Fibroblast of pulmonary artery (primary cell): ENCODE data around the gene IGF2R.
"Not testable (repeated sequence)": the region's sequence is repeated elsewhere in the genome, so short reads cannot be mapped to it uniquely, and the experiment has no call there.

Experiments used
- DNase-seq: peaks from one replicate; pipeline ENCODE4 v3.0.0-alpha.2; 2010; ENCODE audit warnings: low read depth
- H3K4me3 ChIP-seq: replicated peaks from 2 replicates; pipeline ENCODE4 v1.5.1; 2011; ENCODE audit warnings: low read depth, mild to moderate bottlenecking, control low read depth, low read length, moderate library complexity
- TF ChIP-seq, protein P1 (sequence below): IDR thresholded peaks from 2 replicates; pipeline ENCODE4 v1.5.1; 2011; ENCODE audit warnings: mild to moderate bottlenecking, control low read depth, low read length, inconsistent platforms; ENCODE audit errors: missing control alignments

IGF2R gene

GRCh38 chr6:159996087-159996622 lies 27.3 kb downstream of the IGF2R start:
- H3K4me3 ChIP-seq, result no peak overlapping the region
- DNase-seq, result no peak
- TF ChIP-seq, protein P1, sequence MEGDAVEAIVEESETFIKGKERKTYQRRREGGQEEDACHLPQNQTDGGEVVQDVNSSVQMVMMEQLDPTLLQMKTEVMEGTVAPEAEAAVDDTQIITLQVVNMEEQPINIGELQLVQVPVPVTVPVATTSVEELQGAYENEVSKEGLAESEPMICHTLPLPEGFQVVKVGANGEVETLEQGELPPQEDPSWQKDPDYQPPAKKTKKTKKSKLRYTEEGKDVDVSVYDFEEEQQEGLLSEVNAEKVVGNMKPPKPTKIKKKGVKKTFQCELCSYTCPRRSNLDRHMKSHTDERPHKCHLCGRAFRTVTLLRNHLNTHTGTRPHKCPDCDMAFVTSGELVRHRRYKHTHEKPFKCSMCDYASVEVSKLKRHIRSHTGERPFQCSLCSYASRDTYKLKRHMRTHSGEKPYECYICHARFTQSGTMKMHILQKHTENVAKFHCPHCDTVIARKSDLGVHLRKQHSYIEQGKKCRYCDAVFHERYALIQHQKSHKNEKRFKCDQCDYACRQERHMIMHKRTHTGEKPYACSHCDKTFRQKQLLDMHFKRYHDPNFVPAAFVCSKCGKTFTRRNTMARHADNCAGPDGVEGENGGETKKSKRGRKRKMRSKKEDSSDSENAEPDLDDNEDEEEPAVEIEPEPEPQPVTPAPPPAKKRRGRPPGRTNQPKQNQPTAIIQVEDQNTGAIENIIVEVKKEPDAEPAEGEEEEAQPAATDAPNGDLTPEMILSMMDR, result no peak

- no peak overlapping the region for H3K4me3 ChIP-seq
- TF ChIP-seq, protein P1, result no peak
- DNase-seq, result no peak
Measured at GRCh38 chr6:159996626-159997497, 28.0 kb downstream of the IGF2R start.

DNA sequence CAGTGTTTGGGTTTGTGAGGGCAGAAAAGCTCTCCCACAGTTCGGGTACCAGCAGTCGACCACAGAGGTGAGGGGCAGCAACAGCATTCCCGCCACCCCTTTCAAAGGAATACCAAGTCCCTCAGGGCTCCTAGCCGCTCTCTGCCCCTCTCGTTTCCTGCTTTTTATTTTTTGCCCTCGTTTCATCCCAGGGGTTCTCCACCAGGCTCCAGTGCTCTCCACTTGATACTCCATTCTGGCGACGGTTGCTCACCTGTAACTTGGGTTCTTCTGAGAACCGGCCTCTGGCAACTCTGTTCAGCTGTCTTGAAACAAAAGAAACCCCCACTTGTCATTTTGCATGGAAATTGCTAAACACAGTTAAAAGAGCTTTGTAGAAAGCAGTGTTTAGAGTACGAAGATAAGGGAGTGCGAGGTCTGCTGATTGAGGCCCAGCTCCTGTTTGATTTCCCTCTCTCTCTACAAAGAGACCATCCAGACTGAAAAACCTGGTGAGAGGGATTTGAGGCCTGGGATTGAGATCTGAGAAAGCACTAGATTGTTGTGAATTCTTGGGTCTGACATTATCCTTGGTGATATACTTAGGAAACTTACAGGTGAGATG lies 28.7 kb downstream of the IGF2R start:
- no peak for DNase-seq
- H3K4me3 ChIP-seq, result no peak overlapping the region
- TF ChIP-seq, protein P1, result no peak

GRCh38 chr6:159998538-159998937 lies 29.7 kb downstream of the IGF2R start:
- DNase-seq, result no peak
- TF ChIP-seq, protein P1, result no peak
- no peak overlapping the region for H3K4me3 ChIP-seq

DNA sequence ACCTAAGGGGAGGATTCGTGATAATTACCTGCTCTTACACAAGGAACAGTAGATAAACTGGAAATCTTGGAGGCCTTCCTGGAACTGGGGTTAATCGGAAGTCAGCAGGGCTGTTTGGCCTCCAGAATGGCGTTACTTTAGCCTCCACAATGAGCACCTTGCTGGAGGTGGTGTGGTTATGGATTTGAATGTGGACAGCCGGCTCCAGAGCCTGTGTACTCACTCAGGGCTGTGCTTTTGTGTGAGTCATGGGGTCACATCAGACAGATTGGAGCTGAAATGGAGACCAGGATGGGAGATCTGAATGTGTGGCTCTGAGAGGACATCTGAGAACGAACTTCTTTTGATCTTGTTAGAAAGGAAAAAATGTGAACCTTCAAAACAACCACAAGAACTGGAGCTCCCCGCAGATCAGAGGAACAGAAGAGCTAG lies 30.4 kb downstream of the IGF2R start:
- no peak for DNase-seq

DNA sequence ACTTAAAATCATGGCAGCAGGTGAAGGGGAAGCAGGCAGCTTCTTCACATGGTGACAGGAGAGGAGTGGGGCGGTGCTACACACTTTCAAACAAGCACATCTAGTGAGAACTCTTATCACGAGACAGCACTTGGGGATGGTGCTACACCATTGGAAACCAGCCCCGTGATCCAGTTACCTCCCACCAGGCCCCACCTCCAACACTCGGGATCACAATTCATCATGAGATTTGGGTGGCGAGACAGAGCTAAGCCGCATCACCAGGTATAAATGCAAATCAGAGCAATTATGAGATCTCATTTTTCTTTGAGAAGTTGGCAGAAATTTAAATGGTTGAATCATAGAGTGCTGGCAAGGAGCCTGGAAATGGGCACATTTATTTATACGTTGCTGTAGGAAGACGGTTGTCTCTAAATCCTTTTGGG lies 31.4 kb downstream of the IGF2R start:
- TF ChIP-seq, protein P1, result no peak
- DNase-seq, result no peak
- no peak overlapping the region for H3K4me3 ChIP-seq

More for the DNA sequence above, 30.4 kb downstream of the IGF2R start:
- TF ChIP-seq, protein P1, result no peak
- no peak overlapping the region for H3K4me3 ChIP-seq

DNA sequence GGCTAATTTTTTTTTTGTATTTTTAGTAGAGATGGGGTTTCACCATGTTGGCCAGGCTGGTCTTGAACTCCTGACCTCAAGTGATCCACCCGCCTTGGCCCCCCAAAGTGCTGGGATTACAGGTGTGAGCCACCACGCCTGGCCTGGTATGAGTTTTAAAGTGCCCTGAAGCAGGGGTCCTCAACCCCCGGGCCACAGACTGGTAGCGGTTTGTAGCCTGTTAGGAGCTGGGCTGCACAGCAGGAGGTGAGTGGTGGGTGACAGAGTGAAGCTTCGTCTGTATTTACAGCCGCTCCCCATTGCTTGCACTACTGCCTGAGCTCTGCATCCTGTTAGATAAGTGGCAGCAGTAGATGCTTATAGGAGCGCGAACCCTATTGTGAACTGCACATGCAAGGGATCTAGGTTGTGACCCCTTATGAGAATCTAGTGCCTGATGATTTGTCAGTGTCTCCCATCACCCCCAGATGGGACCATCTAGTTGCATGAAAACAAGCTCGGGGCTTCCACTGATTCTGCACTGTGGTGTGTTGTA lies 32.1 kb downstream of the IGF2R start:
- not testable (repeated sequence) for DNase-seq, H3K4me3 ChIP-seq
